ENCODE measurements around the gene SGF29.

DNA sequence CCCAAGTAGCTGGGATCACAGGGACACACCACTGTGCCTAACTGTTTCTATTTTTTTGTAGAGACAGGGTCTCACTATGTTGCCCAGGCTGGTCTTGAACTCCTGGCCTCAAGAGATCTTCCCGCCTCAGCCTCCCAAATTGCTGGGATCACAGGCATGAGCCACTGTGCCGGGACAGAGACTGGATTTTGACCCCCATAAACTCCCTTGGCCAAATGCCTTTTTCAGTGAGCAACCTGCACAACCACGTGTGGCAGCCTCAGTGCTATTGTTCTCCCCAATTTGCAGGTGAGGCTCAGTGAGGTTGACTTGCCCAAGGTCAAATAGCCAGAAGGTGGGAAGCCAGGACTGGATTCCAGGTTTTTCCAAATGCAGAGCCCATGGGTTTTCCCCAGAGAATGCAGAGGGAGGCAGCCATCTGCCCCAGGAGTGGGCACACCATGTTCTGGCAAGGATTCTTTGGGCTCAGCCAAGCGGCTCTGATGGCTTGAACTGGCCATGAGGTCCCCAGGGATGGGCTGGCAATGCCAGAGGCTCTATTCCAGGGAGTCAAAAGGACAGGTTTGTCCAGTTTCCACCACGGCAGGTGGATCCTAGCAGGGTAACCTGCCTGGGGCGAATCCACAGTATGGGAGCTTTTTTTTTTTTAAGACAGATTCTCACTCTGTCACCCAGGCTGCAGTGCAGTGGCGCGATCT is 48.9 kb upstream of the SGF29 start:
- TF ChIP-seq, protein P1, sequence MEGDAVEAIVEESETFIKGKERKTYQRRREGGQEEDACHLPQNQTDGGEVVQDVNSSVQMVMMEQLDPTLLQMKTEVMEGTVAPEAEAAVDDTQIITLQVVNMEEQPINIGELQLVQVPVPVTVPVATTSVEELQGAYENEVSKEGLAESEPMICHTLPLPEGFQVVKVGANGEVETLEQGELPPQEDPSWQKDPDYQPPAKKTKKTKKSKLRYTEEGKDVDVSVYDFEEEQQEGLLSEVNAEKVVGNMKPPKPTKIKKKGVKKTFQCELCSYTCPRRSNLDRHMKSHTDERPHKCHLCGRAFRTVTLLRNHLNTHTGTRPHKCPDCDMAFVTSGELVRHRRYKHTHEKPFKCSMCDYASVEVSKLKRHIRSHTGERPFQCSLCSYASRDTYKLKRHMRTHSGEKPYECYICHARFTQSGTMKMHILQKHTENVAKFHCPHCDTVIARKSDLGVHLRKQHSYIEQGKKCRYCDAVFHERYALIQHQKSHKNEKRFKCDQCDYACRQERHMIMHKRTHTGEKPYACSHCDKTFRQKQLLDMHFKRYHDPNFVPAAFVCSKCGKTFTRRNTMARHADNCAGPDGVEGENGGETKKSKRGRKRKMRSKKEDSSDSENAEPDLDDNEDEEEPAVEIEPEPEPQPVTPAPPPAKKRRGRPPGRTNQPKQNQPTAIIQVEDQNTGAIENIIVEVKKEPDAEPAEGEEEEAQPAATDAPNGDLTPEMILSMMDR (IDR thresholded peaks at IDR 0.05; ENCODE audit: low read depth, low read length): no peak
- TF ChIP-seq EZH2phosphoT487 (IDR thresholded peaks at IDR 0.05; ENCODE audit: low read depth): no peak

All from OCI-LY3 (cell line).